SK-N-MC (cell line): ENCODE data around the gene AUTS2.

Experiments used
- DNase-seq: peaks from one replicate; pipeline ENCODE4 v3.0.0-alpha.2; 2011; ENCODE audit warnings: low read depth, low spot score
- H3K27ac ChIP-seq: fragments of 200-600 bp; sonication (generic); 2 replicates; pipeline ENCODE4 v1.5.1; 2016; ENCODE audit warnings: mixed run types
- H3K36me3 ChIP-seq: fragments of 200-600 bp; sonication (generic); 2 replicates; pipeline ENCODE4 v1.6.1; 2017; ENCODE audit warnings: antibody characterized with exemption, low read length, mixed read lengths; ENCODE audit not compliant: insufficient read depth
- H3K4me3 ChIP-seq: fragments of 200-600 bp; sonication (generic); 2 replicates; pipeline ENCODE4 v1.5.1; 2016
- H3K9ac ChIP-seq: fragments of 200-600 bp; sonication (generic); 2 replicates; pipeline ENCODE4 v1.8.0; 2017; ENCODE audit warnings: mixed run types, mixed read lengths; ENCODE audit not compliant: insufficient read length
- H3K9me3 ChIP-seq: fragments of 200-600 bp; sonication (generic); 2 replicates; pipeline ENCODE4 v1.6.1; 2017; ENCODE audit warnings: low read depth, mild to moderate bottlenecking, antibody characterized with exemption, low read length, moderate library complexity, mixed read lengths
- EZH2 ChIP-seq: fragments of 200-600 bp; sonication (generic); IDR thresholded peaks from one replicate; pipeline ENCODE4 v1.6.1; 2017; ENCODE audit warnings: antibody characterized with exemption
- FOXP2 ChIP-seq: optimal IDR thresholded peaks from 2 replicates; pipeline ENCODE3; 2011; ENCODE audit warnings: mild to moderate bottlenecking, moderate library complexity; ENCODE audit not compliant: insufficient read depth; ENCODE audit errors: extremely low read length, control extremely low read depth
- POLR2AphosphoS5 ChIP-seq: IDR thresholded peaks from 2 replicates; pipeline ENCODE4 v1.6.1; 2012; ENCODE audit warnings: mild to moderate bottlenecking, low read depth, low read length, borderline replicate concordance

AUTS2 gene

DNA sequence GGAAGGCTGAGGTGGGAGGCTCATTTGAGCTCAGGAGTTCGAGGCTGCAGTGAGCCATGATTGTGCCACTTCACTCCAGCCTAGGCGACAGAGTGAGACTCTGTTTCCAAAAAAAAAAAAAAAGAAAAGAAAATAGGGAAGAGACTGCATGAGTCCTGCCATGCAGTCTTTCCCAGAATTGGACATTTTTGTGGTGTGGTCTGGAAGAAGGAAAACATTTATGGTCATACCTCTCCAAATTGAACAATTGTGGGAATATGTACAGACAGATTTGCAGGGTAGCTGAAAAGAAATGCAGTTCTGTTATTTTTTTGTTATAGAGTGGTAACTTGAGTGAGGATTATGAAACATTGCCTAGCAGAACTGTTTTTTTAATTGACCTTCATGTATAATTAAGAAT lies 198.1 kb downstream of the AUTS2 start:
- TF ChIP-seq FOXP2 (no peak), POLR2AphosphoS5 (no peak), EZH2 (no peak)

DNA sequence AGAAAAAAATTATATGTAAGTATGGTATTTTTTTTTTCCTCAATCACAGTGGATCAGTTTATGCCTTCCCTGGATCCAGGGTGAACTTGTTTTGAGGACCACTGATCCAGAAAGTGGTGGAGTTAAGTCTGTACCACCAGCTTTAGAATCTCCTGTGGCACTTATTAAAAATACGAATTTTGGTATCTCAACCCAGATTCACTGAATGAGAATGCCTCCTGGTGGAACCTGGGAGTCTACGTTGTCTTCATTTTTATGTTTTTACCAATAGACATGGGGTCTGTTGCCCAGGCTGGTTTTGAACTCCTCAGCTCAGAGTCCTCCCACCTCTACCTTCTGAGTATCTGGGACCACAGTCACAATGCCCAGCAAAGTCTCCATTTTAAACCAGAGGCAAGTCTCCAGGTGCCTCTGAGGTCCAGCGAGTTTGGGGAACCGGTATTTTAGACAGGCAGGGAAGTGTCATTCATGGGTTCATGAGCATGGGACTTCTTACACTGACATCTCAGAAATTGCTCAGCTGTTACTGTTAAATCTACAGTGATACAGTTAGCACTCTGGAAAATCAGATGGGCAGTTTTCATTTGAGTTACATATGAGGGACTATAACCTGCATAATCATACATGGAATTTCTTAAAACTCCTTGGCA lies 200.9 kb downstream of the AUTS2 start:
- no peak for DNase-seq

More for the DNA sequence above, 198.1 kb downstream of the AUTS2 start:
- Histone ChIP-seq H3K9me3 (no peaks in the 10 kb centered on the region), H3K27ac (no peak overlapping the region), H3K4me3 (no peak overlapping the region), H3K36me3 (no peaks in the 10 kb centered on the region), H3K9ac (no peak overlapping the region)
- no peak for DNase-seq

DNA sequence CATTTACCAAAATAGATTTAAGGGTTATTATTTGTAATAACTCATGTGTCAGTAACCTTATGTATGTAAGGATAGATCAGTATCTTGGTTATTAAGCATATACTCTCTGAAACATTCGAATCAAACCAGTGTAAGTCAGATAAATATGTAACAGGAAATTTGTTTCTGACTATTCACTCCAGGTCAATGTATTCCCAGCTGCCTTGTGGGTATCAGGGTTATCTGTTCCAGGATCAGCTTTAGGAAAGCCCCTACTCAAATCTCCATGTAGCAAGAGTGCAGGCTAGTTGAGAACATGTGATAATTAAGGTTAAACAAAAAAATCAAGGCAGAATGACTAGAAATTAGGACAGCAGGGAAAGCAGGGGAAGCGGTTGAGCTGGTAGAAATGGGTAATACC lies 201.7 kb downstream of the AUTS2 start:
- H3K36me3 ChIP-seq = no peaks in the 10 kb centered on the region
- DNase-seq = no peak
- no peak overlapping the region for H3K4me3 ChIP-seq
- H3K9me3 ChIP-seq = no peaks in the 10 kb centered on the region
- no peak overlapping the region for H3K27ac ChIP-seq
- H3K9ac ChIP-seq = no peak overlapping the region
- TF ChIP-seq POLR2AphosphoS5 = no peak
- TF ChIP-seq EZH2 = no peak
- TF ChIP-seq FOXP2 = no peak

More for the DNA sequence above, 200.9 kb downstream of the AUTS2 start:
- TF ChIP-seq EZH2 = no peak
- no peak for TF ChIP-seq POLR2AphosphoS5
- TF ChIP-seq FOXP2 = no peak
- Histone ChIP-seq H3K4me3 (no peak overlapping the region), H3K9ac (no peak overlapping the region), H3K9me3 (no peaks in the 10 kb centered on the region), H3K27ac (no peak overlapping the region), H3K36me3 (no peaks in the 10 kb centered on the region)

DNA sequence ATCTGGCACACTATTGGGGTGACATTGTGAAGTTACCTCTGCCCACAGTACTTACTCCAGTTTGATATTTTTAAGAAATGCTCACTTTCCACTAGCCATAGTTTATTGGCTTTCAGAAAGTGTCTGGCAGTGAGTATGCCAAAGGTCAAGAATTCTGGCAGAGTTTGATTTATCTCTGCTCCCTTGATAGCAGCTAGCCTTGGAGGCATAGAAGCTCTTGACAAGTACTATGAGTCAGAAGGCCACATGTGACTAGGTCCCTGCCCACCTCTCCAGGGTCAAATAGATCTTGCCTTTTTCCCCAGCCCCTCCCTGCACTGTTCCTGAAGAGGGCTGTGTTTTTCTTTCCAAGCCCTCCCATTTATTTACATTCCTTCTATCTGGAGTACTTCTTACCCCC lies 202.2 kb downstream of the AUTS2 start:
- Histone ChIP-seq H3K9ac (no peak overlapping the region), H3K36me3 (no peaks in the 10 kb centered on the region), H3K27ac (no peak overlapping the region), H3K4me3 (no peak overlapping the region), H3K9me3 (no peaks in the 10 kb centered on the region)
- DNase-seq = no peak
- TF ChIP-seq EZH2 (no peak), FOXP2 (no peak), POLR2AphosphoS5 (no peak)

DNA sequence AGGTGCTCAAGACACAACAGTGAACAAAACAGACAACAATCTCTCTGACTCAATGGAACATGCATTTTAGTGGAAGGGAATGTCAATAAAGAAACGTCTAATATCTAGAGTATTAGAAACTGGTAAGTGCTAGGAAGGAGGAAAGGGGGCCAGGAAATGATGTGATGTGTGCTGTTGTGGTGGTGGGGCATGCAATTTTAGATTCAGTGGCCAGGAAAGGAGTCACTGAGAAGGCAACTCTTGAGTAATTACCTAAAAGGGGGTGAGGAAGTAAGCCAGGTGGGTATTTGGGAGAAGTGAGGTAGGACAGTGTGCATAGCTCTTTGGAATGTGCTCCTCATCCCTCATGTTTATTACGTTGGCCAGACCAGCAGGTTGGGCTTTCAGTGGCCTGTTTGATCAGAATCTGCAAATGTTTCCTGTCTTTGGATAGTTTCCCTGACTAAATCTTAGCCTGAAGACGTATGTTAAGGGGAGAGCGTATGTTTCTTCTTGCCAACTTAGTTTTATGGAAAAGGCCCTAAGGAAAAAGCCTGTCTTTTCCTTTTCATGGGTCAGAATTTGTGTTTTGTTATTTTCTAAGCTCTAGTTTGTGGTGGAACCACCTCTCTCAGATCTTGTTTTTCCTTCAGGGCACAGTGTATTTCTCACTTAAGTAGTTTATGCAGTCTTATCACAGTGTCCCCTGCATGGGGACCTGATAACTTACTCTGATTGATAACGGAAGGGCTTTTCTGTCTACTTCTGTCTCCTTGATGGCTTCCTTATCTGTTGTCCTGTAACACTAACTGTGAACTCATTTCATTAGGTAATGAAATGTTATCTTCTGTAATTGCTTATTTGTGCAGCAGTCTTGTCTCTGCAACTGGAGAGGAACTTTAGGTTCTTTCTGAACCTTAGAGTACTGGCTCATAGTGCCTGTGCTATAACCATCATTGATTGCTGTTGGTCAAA lies 203.7 kb downstream of the AUTS2 start:
- no peak overlapping the region for H3K9ac ChIP-seq
- TF ChIP-seq POLR2AphosphoS5 (no peak), EZH2 (no peak), FOXP2 (no peak)
- no peak for DNase-seq
- no peaks in the 10 kb centered on the region for H3K36me3 ChIP-seq
- no peaks in the 10 kb centered on the region for H3K9me3 ChIP-seq
- no peak overlapping the region for H3K27ac ChIP-seq
- no peak overlapping the region for H3K4me3 ChIP-seq

DNA sequence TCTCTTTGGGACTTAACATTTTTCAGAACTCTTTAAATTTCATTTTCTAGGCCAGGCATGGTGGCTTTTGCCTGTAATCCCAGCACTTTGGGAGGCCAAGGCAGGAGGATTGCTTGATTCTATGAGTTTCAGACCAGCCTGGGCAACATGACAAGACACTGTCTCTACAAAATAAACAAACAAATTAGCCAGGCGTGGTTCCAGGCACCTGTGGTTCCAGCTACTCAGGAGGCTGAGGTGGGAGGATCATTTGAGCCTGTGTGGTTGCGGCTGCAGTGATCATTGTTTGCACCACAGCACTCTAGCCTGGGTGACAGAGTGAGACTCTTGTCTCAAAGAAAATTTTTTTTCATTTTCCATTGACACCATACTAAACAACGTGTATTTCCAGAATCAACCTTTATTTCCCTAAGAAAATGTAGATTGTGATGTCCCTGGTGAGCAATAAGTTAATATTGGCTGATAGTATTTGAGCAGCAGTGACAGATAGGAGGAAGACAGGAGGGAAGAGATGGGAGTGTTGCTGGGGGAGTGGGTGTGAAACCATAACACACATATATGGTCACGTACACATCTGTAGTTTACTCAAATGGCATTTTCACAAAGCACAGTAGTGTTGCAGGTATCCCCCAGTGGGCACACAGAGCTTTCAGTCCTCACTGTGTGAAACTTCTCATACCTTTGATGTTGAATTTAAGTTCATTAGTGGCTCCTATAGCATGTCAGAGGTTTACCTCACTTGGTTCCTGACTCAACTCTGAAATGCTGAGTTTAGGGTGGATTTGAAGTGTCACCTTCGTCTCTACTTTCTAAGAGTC lies 205.6 kb downstream of the AUTS2 start:
- Histone ChIP-seq H3K9ac (no peak overlapping the region), H3K9me3 (no peaks in the 10 kb centered on the region), H3K36me3 (no peaks in the 10 kb centered on the region), H3K27ac (no peak overlapping the region), H3K4me3 (no peak overlapping the region)
- TF ChIP-seq FOXP2 (no peak), POLR2AphosphoS5 (no peak), EZH2 (no peak)
- no peak for DNase-seq

DNA sequence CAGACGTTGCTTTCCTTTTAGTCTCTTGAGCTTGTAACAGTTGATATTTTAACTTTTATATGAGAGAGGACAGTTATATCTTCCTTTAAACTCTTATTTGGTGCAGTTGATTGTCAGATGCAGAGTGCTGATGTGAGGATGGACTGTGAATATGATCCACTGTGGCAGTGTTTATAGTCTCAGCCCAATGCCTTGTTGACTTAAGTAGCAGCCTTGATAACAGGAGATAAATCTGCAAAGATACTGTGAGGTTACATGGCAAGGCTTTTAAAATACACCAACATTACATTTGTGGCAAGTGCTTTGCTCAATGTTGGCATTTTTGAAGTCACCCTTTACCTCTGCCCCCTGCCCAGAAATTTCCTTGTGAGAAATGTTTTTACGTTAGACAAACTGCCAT lies 206.7 kb downstream of the AUTS2 start:
- H3K27ac ChIP-seq = no peak overlapping the region
- H3K9ac ChIP-seq = no peak overlapping the region
- H3K36me3 ChIP-seq = no peaks in the 10 kb centered on the region
- DNase-seq = no peak
- H3K9me3 ChIP-seq = no peaks in the 10 kb centered on the region
- no peak overlapping the region for H3K4me3 ChIP-seq
- no peak for TF ChIP-seq EZH2
- TF ChIP-seq FOXP2 = no peak
- no peak for TF ChIP-seq POLR2AphosphoS5

DNA sequence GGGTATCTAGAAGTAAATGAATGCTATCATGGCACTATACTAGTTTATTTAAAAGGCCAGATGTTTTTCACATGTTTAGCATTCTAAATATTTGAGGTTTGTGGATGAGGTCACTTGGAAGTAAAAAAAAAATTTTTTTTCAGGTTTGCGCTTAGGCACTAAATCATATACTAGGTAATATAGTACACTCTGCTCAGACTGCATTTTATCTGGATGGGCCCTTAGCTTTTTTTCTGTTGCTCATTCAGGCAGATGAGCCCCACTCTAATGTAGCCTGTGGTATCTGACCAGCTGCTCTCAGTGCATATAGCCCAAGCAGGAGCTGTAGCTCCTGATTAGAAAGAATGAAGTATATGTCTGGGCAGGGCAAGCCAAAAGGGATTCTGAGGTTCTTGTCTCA lies 210.1 kb downstream of the AUTS2 start:
- Histone ChIP-seq H3K36me3 (no peaks in the 10 kb centered on the region), H3K27ac (no peak overlapping the region), H3K4me3 (no peak overlapping the region), H3K9me3 (no peaks in the 10 kb centered on the region), H3K9ac (no peak overlapping the region)
- TF ChIP-seq POLR2AphosphoS5 (no peak), EZH2 (no peak), FOXP2 (no peak)
- DNase-seq = no peak
